GM21529 (cell line): ENCODE measurements around the gene BANF2.
"Not testable (repeated sequence)": the region's sequence is repeated elsewhere in the genome, so short reads cannot be mapped to it uniquely, and the experiment has no call there.

Experiments used
- ATAC-seq: cut with Tn5 transposase; IDR thresholded peaks from one replicate; pipeline ENCODE4 v1.9.1; 2021; ENCODE audit not compliant: unreplicated experiment

Gene BANF2

DNA sequence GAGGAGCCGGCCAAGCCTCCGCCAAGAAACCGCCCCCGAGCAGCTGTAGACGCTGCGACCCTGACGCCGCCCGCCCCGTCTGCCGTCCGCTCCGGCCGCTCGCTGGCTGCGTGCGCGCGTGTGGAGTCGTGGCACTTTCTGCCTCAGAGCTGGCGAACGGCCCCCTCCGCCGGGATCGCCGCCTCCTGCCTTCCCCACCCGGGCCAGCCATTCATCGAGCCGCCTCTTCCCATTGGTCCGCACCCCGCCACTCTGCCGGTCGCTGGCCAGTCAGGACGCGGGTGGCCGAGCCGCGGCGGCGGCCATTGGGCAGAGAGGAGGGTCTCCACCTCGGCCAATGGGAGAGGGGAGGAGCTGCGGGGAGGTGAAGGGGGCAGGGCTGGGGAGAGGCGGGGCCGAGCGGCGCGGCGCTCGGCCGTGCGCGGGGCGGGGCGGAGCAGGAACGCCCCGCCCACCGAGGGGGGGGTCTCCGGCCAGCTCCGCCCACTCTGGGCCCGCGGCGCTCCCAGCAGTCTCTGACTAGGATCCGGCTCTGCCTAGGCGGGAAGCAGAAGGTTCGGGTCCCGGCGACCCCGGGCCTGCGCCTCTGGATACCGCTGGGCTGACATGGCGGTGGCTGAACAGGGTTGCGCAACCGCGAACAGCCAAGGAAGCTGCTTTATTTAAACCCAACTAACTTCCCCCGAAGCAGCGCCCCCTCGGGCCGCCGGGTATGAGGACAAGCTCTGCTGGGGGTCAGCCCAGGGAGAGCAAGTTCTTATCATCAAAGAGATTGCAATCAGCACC, 17.5 kb upstream of the BANF2 start, which contains the start of gene RRBP1:
Gene RRBP1, minus strand, starts transcription at position 140 of the 786 bp plus-strand sequence. CDS start 21,735 bp downstream, outside the sequence.
- peak; percentile 86 for ATAC-seq

DNA sequence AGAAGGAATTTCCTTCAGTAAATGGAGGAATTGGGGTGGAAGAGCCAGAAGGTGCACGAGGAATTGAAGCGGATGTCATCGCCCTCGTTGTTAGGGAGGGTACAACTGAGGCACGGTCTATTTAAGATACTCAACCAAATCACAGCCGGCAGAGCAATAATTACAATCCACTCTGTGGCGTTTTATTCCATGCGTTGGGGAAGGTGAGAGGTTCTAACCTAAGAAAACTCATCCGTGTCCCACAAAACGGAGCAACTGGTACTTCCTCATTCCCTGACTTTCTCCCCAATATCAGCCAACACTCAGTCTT, 16.9 kb upstream of the BANF2 start:
- no peak for ATAC-seq

DNA sequence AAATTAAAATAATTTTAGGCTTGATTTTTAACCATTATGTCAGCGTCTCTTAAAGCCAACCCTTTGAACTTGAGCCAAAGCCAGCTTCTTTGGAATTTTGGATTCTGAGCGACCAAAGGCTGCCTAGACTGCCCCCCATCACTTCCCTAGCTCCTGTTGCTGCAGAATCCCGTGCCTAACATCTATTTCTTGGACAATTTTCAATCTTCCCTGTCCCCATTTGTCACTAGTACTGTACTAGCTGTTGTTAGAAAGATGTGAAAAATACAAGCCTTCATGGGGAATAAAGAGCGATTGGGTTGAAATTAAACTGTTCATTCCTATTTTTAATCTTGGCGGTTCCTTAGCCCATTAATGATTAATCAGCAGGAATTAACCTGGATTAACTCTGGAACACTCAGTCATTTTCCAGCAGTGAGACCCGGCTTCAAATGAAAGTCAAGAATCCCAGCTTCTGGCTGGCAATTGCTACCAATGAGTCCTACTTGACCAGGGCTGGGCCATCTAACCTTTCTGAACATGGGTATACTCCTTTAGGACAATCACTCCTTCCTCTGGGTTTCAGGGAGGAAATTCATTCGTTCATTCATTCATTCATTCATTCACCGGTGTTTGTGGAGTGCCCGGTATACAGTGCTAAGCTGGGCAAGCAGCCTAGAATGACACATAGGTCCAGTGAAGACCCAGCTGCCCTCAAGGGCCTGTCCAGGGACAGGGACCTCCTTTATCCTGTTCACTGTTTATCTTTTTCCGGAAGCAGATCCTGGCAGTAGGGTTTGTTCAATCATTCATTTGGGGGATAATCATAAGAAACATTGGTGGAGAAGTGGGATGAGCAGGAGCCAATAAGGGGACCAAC, 16.3 kb upstream of the BANF2 start:
- no peak for ATAC-seq

DNA sequence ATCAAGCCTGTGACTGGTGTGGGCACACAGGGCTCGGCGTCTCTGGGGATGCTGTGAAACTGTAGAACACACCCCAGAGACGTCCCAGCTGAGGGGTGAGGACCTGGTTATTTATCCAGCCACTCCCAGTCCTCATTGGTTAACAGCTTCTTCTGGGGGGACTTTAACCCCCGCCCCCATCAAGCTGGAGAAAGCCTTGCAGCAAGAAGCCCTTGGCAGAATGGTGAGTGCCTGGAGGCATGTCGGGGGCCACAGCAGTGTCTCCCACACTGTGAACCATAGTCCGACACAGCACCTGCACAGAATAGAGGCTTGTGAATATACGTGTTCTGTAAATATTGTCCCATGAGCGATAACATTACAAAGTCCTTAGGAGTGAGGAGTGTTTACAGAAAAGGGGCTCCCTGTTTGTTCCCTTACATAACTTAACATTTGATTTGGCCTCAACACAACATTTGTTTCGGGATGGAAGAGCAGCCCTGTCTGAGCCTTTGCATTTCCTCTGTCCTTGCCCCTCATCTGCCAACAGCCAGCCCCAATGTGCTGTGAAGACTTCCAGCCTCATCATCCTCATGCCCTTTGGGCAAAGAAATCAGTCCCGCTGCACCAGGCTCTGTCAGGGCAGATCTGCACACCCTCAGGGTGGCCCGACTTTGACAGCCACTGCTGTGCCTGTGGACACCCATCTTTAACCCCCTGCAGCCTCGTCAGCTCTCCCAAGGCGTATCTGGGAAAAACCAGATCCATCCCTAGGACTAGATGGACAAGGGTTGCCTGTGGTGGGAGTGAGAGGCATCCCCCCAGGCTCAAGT, 15.5 kb upstream of the BANF2 start:
- ATAC-seq, result no peak

DNA sequence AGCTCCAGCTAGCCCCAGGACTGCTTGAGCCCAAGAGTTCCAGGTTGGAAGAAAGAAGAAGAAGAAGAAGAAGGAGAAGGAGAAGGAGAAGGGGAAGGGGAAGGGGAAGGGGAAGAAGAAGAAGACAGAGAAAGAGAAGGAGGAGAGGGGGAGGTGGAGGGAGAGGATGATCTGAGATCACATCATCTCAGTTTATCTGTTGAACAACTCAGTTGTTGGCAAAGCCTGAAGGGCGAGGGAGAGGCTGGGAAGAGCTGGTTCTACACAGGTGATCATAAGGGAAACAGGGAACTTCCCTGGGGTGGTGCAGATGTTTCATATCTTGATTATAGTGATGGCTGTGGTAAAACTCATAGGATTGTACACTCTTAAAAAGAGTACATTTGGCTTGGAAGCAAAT, 14.6 kb upstream of the BANF2 start:
- ATAC-seq, result no peak

DNA sequence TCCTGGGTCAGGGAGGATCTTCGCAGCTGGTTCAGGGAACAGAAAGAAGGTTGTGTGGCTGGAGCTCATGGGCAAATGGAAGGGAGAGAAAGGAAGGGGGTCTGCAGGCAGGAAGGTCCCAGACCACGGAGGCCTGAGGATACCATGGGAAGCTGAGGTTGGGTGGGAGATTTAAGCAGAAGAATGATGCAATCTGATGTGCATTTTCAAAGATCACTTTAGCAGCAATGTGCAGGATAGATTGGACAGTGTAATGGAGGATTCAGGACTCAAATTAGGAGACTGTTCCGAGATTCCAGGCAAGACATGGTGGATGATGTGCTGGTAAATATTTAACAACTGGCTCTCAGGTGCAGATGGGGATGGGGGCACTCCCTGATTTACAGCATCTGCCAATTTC, 12.0 kb upstream of the BANF2 start:
- no peak for ATAC-seq

DNA sequence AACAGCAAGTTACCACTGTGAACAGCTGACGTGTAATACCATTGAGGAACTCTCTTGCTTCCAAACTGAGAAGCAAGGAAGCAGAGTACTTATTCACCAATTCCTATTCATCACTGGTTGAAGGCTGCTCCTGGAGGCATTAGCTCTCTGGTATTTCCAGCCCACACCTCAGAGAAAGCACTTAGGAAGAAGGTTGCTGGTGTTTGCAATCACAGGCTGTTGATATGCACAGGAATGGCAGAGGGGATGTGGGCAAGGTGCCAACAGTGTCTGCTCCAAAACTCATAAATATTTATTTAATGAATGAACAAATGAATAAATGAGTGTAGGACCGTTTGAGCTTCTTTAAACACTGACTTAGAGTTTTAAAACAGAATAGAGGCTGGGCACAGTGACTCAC, 10.8 kb upstream of the BANF2 start:
- ATAC-seq, result no peak

DNA sequence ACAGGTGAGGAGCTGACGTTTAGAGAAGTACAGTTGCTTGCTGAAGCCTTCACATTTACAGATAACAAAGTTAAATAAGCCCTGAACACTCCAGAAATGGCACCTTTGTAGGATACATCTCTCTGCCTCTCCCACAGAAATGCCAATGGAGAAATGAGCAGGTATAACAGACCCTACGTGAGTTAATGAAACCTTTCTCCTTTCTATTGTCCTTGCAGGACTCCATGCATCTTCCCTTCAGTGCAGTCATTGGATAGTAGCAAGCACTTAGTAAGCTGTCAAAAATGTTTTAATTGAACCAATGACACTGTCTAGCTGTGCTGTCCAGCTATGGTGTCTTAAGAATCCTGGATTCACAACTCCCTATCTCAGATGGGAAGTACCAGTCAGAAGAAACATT, 9.6 kb upstream of the BANF2 start:
- ATAC-seq, result no peak

DNA sequence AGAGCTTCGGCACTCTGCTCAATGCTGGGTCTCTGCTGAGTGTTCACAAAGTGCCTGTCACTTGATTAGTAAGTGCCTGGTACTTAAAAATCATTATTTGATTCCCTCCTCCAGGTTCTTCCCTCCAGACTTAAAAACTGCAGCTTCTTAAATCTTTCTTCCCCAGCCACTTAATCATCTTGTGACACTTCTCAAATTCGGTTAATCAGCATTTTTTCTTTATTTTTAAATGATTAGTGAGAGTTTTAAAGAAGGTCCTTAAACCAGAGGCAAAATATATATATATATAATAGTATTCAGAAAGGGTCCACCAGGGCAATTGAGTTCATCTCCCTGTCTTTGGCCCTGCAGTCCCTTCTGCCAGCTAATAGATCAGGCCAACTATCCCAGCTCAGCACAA, 8.0 kb upstream of the BANF2 start:
- ATAC-seq, result no peak

DNA sequence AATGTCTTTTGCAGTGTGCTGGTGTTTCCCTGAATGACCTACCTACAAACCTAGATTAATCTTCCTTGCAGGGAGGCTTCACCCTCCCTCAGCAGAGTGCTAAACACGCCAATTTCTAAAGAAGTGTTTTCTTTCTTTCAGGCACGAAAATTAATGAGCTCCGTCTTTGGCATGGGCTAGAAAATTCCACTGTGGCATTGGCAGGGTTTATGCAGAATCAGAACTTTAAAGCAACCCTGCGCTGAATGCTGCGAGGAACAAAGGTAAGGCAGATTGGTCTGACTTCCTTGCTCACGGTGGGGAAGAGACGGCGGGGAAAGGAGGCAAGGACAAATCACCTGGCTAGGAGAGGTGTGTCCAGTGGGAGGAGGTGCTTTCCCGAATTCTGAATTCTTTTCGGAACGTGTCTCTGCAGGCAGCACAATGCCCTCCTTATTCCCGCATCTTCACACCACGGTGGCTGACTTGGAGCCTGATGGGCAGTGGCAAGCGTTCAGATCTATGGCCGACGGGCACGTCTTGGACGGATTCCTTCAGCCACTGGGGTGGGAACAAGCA, 6.2 kb upstream of the BANF2 start:
- no peak for ATAC-seq

DNA sequence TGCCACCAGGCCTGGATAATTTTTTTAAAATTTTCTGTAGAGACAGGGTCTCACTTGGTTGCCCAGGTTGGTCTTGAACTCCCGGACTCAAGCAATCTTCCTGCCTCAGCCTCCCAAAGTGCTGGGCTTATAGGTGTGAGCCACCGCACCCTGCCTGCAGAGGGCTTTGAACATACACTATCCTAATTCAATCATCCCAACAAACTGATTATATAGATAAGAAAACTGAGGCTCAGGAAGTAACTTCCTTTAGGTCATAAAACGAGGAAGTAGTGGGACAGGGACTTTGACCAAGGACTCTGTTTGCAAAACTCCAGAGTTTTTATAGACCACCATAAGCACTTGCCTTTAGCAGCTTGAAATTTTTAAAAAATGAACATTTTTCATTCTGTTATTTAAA, 5.0 kb upstream of the BANF2 start:
- ATAC-seq, result no peak

DNA sequence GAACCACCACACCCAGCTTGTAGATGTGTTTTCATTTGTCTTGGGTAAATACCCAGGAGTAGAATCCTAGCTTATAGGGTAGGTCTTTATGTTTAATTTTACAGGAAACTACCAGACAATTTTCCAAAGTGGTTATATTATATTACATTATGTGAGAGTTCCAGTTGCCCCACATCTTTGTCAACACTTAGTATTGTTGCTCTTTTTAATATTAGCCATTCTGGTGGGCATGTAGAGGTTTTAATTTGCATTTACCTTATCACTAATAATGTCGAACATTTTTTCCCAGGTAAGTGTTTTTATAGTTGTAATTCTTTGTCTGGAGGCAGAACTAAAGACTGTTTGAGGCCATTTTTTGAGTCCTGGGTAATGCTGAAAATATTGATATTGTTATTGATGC, 3.5 kb upstream of the BANF2 start:
- ATAC-seq, result no peak

DNA sequence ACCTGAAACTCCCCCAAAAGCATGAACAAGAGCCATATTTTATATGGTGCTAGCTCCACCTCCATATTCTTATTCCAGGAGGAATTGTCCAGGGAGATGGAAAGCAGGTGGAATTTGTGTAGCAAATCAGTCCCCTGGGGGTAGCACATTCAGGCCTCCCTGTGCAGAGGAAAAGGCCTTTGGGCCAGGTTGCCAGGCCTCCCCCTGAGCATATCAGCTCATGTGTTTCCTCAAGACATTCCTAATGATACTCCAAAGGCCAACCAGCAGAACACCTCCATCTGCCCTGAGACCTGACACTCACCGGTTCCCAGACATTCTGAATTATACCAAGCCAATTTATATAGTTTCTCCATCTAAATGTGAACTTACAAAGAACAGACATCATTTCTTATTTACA, 2.6 kb upstream of the BANF2 start:
- ATAC-seq, result no peak

DNA sequence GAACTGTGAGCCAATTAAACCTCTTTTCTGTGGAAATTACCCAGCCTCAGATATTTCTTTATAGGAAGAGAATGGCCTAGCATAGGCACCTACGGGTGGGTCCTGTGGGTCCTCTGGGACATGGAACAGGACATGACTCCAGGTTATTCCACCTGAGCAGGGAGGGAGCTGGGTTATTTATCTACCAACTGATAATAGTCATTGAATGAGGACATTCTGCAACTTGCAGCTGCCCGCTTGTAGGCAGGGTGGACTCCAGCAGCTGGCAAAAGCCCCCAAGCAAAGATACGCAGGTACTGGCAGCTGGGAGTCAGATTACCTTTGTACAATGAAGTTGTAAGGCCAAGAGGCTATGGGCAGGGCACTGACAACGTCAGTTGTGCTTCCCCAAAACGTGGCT, 1.4 kb upstream of the BANF2 start:
- no peak for ATAC-seq

DNA sequence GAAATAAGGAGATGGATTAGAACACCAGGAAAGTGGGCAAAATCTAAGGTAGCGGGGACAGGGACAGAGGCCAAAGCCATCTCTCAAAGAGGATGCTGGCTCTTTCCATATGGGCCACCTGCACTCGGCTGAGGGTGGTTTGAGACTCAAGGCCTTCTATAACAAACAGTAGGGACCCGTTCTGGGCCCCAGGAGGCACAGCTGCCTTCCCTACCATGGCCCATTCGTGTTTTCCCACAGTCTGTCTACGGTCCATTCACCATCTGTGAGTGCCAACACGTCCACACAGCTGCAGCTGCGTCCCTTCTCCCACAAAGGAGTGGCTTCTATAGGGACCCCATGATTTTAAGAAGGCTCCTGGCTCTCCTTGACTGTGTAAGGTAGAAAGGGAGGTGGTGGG, 871 bp downstream of the BANF2 start:
- no peak for ATAC-seq

DNA sequence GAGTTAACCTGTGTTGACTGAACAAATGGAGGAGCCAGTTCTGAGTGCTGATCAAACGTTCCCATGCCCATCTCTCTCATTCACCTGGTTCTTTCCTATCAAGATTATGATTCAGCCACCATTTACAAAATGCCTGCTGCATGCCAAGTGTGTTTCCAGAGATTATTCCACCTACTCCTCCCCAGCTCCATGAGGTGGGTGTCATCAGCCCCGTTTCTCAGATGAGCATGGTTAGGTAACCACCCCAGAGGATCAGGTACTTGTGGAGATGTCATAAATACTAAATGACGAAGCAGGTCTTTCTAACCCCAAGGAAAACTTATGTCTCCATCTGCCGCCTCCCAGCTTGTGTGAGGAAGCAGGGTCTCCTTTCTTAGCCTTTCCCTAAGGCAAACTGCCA, 2.1 kb downstream of the BANF2 start:
- no peak for ATAC-seq

DNA sequence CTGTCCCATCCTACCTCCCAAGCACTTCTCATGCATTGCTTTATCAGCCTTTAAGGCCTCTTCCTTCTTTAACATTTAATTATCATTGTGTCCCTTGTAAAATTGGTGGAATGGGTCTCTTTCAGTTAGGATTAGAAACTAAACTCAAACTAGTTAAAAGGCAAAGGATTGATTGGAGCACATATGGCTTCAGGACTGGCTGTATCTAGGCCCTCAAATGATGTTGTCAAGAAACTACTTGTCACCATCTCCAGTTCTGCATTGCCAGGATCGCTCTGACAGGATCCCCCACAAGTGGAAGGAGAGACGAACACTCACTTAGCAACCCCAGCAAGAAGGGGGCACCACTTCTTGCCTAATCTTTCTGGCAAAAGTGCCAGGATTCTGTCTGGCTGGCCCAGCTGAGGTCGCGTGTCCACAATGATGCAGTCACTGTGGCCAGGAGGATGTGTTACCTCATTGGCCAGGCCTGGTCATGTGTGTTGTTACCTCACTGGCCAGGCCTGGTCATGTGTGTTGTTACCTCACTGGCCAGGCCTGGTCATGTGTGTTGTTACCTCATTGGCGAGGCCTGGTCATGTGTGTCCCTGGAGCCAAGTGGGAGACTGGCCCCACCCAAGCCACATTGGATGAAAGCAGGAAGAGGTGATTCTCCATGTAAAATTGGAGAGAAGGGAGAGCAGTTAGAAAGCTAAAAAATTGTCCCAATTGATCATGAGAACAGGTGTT, 5.0 kb downstream of the BANF2 start:
- ATAC-seq, result no peak

DNA sequence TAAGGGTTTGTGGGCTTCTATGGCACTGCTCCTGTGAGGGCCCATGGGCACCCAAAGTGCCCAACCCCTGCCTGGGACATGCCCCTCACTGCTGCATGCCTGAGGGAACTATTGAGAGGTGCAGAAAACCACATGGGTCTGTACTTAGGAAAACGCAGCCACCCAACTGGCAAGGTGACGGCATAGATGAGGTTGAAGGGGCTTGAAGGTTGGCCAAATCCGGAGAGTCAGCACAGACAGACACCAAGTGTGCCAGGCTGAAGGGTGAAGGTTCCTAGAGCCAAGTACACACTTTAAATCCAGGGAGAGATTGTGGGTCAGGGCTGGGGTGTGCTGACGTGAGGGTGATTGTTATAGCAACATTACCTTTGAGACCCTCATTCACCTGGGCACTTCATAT, 6.2 kb downstream of the BANF2 start:
- no peak for ATAC-seq

DNA sequence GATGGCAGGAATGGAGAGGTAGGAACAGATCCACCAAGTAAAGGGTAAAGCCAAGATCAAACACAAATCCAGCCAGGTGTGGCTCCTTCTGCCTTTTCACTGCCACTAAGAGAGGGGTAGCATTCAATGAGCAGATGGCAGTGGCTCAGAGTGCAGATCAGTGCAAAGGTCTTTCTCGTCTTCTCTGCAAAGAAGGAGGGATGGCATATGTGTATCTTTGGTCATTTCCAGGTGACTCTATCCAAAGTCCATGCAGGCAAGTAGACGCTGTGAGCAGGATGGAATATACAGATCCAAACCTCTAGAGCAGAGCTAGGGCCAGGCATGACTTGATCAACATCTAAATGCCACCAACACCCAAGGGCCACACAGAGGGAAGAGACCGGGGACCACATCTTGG, 6.9 kb downstream of the BANF2 start:
- ATAC-seq, result no peak

DNA sequence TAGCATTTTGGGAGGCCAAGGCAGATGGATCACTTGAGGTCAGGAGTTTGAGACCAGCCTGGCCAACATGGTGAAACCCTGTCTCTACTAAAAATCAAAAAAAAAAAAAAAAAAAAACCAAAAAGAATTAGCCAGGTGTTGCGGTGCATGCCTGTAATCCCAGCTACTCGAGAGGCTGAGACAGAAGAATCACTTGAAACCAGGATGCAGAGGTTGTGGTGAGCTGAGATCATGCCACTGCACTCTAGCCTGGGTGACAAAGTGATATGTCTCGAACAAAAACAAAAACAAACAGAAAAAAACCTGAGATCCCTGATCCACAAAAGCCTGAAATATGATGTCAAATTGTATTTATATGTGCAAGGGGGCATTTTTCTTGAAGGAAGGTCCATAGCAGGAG, 8.2 kb downstream of the BANF2 start:
- ATAC-seq, result not testable (repeated sequence)
